Testis (tissue), 3 donors: ENCODE measurements around the gene PPP2R1B. TPM values are rescaled to one million over a fixed set of nuclear protein-coding genes. Genes with fewer than 3 reads are reported as not detected.

Experiments
- DNase-seq: peaks from one replicate; pipeline ENCODE4 v3.0.0-alpha.2; 2019
- H3K27ac ChIP-seq, 2 donors: fragments of 200-600 bp; sonication (generic); one replicate each; pipeline ENCODE4 v1.5.1; 2019
- H3K27me3 ChIP-seq: fragments of 200-600 bp; sonication (generic); one replicate; pipeline ENCODE4 v1.5.1; 2019
- H3K36me3 ChIP-seq: fragments of 200-600 bp; sonication (generic); one replicate; pipeline ENCODE4 v1.5.1; 2017; ENCODE audit warnings: low read depth; ENCODE audit errors: missing control alignments
- H3K4me1 ChIP-seq: fragments of 200-600 bp; sonication (generic); one replicate; pipeline ENCODE4 v1.5.1; 2019
- H3K4me3 ChIP-seq, 2 donors: fragments of 200-600 bp; sonication (generic); one replicate each; pipeline ENCODE4 v1.5.1; 2017 to 2019
- H3K9me3 ChIP-seq: fragments of 200-600 bp; sonication (generic); one replicate; pipeline ENCODE4 v1.5.1; 2017
- POLR2A ChIP-seq: fragments of 450-650 bp; IDR thresholded peaks from one replicate; pipeline ENCODE4 v1.6.1; 2017; ENCODE audit warnings: antibody characterized with exemption, mild to moderate bottlenecking, moderate library complexity
- WGBS, 2 donors: methylation state at CpG; one replicate each; pipeline ENCODE4 v1.1.5; 2018; 5-methylcytosine and 5-hydroxymethylcytosine counted together
- intact Hi-C: fragments of 100-400 bp; cut with DNase I; formaldehyde crosslinking; loops from one replicate; pipeline ENCODE4 v1.15.1; 2023; ENCODE audit warnings: low total_unique reads
- polyA plus RNA-seq: library from polyadenylated mRNA; stranded (reverse); fragments of 350-450 nt; fragmentation: Illumina TruSeq; extraction: RNeasy Lipid Tissue Mini Kit (QIAGEN cat#74804); gene quantifications from one replicate; pipeline ENCODE4 v1.2.3, GENCODE V29; 2014; ENCODE audit warnings: low read depth, low replicate concordance; ENCODE audit not compliant: insufficient read depth
- total RNA-seq, 2 donors: library from RNA; depleted of rRNA; stranded (reverse); fragments of >200 nt; gene quantifications; one replicate each; pipeline ENCODE4 v1.2.3, GENCODE V29; 2016
- TF ChIP-seq, protein P1 (sequence below), 3 experiments: fragments of 450-650 bp in 2 of 3; fragments of 200-600 bp in 1 of 3; sonication (generic) in 1 of 3; IDR thresholded peaks; one replicate each; pipeline ENCODE4 v1.5.1; 2016 to 2019; ENCODE audit warnings: antibody characterized with exemption in 3 of 3, mild to moderate bottlenecking in 2 of 3, moderate library complexity in 1 of 3

The PPP2R1B gene
- total and polyA plus RNA-seq, 3 donors from 2014 or later, result 67.2 to 115 (median 75.8) TPM

- 95 to 97% methylated on average over 1 of the region's 1 CpG for WGBS, 2 donors
- no peaks in the 10 kb centered on the region for H3K4me1 ChIP-seq
- intact Hi-C loops, result no loop called here
- no peak overlapping the region for H3K27ac ChIP-seq
- no peaks in the 10 kb centered on the region for H3K36me3 ChIP-seq
- DNase-seq, result no peak
- TF ChIP-seq POLR2A, result no peak
- TF ChIP-seq, protein P1, sequence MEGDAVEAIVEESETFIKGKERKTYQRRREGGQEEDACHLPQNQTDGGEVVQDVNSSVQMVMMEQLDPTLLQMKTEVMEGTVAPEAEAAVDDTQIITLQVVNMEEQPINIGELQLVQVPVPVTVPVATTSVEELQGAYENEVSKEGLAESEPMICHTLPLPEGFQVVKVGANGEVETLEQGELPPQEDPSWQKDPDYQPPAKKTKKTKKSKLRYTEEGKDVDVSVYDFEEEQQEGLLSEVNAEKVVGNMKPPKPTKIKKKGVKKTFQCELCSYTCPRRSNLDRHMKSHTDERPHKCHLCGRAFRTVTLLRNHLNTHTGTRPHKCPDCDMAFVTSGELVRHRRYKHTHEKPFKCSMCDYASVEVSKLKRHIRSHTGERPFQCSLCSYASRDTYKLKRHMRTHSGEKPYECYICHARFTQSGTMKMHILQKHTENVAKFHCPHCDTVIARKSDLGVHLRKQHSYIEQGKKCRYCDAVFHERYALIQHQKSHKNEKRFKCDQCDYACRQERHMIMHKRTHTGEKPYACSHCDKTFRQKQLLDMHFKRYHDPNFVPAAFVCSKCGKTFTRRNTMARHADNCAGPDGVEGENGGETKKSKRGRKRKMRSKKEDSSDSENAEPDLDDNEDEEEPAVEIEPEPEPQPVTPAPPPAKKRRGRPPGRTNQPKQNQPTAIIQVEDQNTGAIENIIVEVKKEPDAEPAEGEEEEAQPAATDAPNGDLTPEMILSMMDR (IDR thresholded peaks at IDR 0.05), result no peak
- no peak overlapping the region for H3K4me3 ChIP-seq
- no peaks in the 10 kb centered on the region for H3K27me3 ChIP-seq
- no peaks in the 10 kb centered on the region for H3K9me3 ChIP-seq
Measured at GRCh38 chr11:111700162-111700561, 66.0 kb downstream of the PPP2R1B start.

DNA sequence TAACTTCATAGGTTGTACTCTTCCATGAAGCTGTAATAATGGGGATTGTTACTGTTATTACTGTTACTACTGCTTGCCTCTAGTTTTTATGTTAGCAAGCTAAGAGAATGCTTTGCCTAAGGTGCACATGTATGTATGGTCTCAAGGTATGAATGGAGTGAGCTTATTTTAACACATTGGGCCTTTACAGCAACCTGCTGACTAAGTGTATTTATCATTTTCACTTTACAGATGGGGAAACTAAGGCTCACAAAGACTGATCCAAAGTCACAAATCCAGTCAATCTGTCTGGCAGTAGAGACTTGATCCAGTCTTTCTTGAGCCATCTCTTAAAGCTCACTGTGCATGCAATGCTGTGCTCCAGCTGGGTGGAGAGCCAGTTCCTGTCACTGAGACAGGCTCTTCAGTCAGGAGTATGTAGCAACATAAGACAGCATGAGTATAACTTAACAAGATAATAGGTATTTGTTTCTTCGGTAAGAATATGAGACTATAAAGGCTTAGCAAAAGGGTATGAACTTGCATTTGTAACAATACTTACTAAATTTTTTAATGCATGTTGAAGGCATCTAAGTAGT is 66.5 kb downstream of the PPP2R1B start:
- Histone ChIP-seq H3K27ac (no peak overlapping the region), H3K4me3 (no peak overlapping the region), H3K9me3 (no peaks in the 10 kb centered on the region), H3K4me1 (no peaks in the 10 kb centered on the region), H3K27me3 (no peaks in the 10 kb centered on the region), H3K36me3 (no peaks in the 10 kb centered on the region)
- DNase-seq, result no peak
- intact Hi-C loops, result no loop called here
- no peak for TF ChIP-seq POLR2A
- TF ChIP-seq, protein P1 (IDR thresholded peaks at IDR 0.05), result no peak
- 79 to 80% methylated on average over 1 of the region's 1 CpG for WGBS, 2 donors

GRCh38 chr11:111698852-111699559 is 67.2 kb downstream of the PPP2R1B start:
- intact Hi-C loops, result no loop called here
- 66 to 70% methylated on average over 3 of the region's 3 CpGs for WGBS, 2 donors

DNA sequence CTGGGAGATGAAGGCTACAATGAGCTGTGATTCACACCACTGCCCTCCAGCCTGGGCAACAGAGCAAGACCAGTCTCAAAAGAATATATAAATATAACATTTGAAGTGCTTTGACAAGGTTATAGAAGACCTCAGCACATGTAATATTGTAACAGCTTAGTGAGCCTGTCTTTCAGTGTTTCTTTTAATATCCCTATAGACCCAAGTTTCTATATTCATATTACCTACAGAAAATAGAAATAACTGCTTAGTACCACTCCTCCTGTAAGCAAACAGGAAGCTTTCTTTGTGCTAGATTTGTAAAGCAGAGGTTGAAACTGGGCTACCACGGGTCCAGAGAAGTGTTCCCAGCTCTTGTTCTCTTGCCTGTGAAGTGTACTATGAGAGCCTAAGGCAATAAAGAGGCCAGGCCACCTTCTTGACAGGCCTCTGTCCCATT is 68.2 kb downstream of the PPP2R1B start:
- no peak for DNase-seq
- H3K9me3 ChIP-seq, result no peaks in the 10 kb centered on the region
- intact Hi-C loops, result no loop called here
- H3K4me3 ChIP-seq, result no peak overlapping the region
- no peak for TF ChIP-seq POLR2A
- TF ChIP-seq, protein P1 (IDR thresholded peaks at IDR 0.05), result no peak
- 69 to 84% methylated on average over 1 of the region's 1 CpG for WGBS, 2 donors
- no peaks in the 10 kb centered on the region for H3K27me3 ChIP-seq
- H3K27ac ChIP-seq, result no peak overlapping the region
- H3K4me1 ChIP-seq, result no peaks in the 10 kb centered on the region
- H3K36me3 ChIP-seq, result no peaks in the 10 kb centered on the region

More at GRCh38 chr11:111698852-111699559, 67.2 kb downstream of the PPP2R1B start:
- Histone ChIP-seq H3K4me3 (no peak overlapping the region), H3K27me3 (no peaks in the 10 kb centered on the region), H3K36me3 (no peaks in the 10 kb centered on the region), H3K9me3 (no peaks in the 10 kb centered on the region), H3K27ac (no peak overlapping the region), H3K4me1 (no peaks in the 10 kb centered on the region)
- no peak for DNase-seq
- TF ChIP-seq POLR2A, result no peak
- TF ChIP-seq, protein P1 (IDR thresholded peaks at IDR 0.05), result no peak
